Esophagus muscularis mucosa (tissue), 4 donors: ENCODE measurements around the gene SIX2.

ENCODE experiments used
- CTCF ChIP-seq, 3 experiments: fragments of 200-600 bp in 2 of 3; fragments of 450-650 bp in 1 of 3; sonication (generic) in 2 of 3; IDR thresholded peaks; one replicate each; pipeline ENCODE4 v1.5.1; 2017 to 2019; ENCODE audit warnings: antibody characterized with exemption in 3 of 3, mild to moderate bottlenecking in 2 of 3, moderate library complexity in 1 of 3
- EP300 ChIP-seq: sonication (generic); formaldehyde crosslinking; IDR thresholded peaks from one replicate; pipeline ENCODE4 v1.6.1; 2017; ENCODE audit warnings: antibody characterized with exemption
- POLR2A ChIP-seq: fragments of 450-650 bp; IDR thresholded peaks from one replicate; pipeline ENCODE4 v1.6.1; 2017; ENCODE audit warnings: antibody characterized with exemption, moderate library complexity, mild to moderate bottlenecking, low read depth
- POLR2AphosphoS5 ChIP-seq, 2 donors: sonication (generic); formaldehyde crosslinking; IDR thresholded peaks; one replicate each; pipeline ENCODE4 v1.6.1; 2017; ENCODE audit warnings: antibody characterized with exemption in 2 of 2

DNA sequence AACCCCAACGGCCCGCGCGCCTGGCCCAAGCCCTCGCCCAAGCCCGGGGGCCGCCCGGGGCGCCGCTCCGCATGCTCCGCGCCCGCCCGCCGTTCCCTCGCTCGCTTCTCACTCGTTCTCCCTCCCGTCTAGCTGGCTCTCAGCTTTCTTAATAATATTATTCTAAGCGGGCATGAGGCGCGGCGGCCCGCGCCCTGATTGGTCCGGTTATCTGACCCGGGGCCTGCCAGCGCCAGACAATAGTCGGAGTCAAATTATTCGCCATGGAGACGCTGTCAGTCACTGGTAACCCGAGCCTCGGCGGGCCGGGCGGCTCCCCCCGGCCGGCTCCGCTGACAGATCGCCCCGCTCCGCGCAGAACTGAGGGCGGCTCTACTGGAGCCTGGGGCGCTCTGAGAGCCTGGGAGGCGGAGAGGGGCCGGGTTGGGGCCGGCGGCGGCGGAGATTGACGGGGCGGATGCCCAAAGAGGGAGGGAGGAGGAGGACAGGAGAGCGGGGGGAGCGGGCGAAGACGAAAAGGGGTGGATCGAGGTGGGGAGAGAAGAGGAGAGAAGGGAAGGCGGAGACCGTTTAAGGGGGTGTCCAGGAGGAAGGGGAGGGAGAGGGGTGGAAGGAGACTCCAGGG, at the start of gene SIX2:
- no peak for TF ChIP-seq CTCF (IDR thresholded peaks at IDR 0.05)
- peak; percentile 15 to 52 for TF ChIP-seq POLR2AphosphoS5 (IDR thresholded peaks at IDR 0.05)
- no peak for TF ChIP-seq EP300
- no peak for TF ChIP-seq POLR2A
